GM23248 (cell line): ENCODE results near the gene BHLHE23. TPM values are rescaled to one million over a fixed set of nuclear protein-coding genes. Genes with fewer than 3 reads are reported as not detected.

ENCODE experiments used
- DNase-seq: peaks from one replicate; pipeline ENCODE4 v3.0.0-alpha.2; 2015
- H2AFZ ChIP-seq: fragments of 200-600 bp; sonication (generic); 2 replicates; pipeline ENCODE4 v1.6.1; 2016; ENCODE audit warnings: antibody characterized with exemption
- H3F3A ChIP-seq: fragments of 200-600 bp; sonication (generic); 2 replicates; pipeline ENCODE4 v1.6.1; 2016; ENCODE audit warnings: mild to moderate bottlenecking, antibody characterized with exemption, mixed run types; ENCODE audit not compliant: insufficient read depth
- H3K27ac ChIP-seq: fragments of 200-600 bp; sonication (generic); 2 replicates; pipeline ENCODE4 v1.5.1; 2016; ENCODE audit warnings: mild to moderate bottlenecking
- H3K27me3 ChIP-seq: fragments of 200-600 bp; sonication (generic); replicated peaks from 2 replicates; pipeline ENCODE4 v1.6.1; 2016; ENCODE audit warnings: mild to moderate bottlenecking; ENCODE audit not compliant: insufficient read depth
- H3K36me3 ChIP-seq: fragments of 200-600 bp; sonication (generic); 2 replicates; pipeline ENCODE4 v1.6.1; 2016; ENCODE audit warnings: low read depth, mild to moderate bottlenecking
- H3K4me1 ChIP-seq: fragments of 200-600 bp; sonication (generic); 2 replicates; pipeline ENCODE4 v1.6.1; 2016; ENCODE audit warnings: mild to moderate bottlenecking; ENCODE audit not compliant: insufficient read depth
- H3K4me2 ChIP-seq: fragments of 200-600 bp; sonication (generic); one replicate; pipeline ENCODE4 v1.6.1; 2016; ENCODE audit warnings: mild to moderate bottlenecking; ENCODE audit not compliant: unreplicated experiment
- H3K4me3 ChIP-seq: fragments of 200-600 bp; sonication (generic); 2 replicates; pipeline ENCODE4 v1.5.1; 2016; ENCODE audit warnings: mild to moderate bottlenecking
- H3K79me2 ChIP-seq: fragments of 200-600 bp; sonication (generic); 2 replicates; pipeline ENCODE4 v1.6.1; 2016; ENCODE audit warnings: mild to moderate bottlenecking; ENCODE audit not compliant: insufficient read depth
- H3K9ac ChIP-seq: fragments of 200-600 bp; sonication (generic); 2 replicates; pipeline ENCODE4 v1.6.1; 2016; ENCODE audit warnings: mild to moderate bottlenecking
- H3K9me2 ChIP-seq: fragments of 200-600 bp; sonication (generic); 2 replicates; pipeline ENCODE4 v1.6.1; 2016; ENCODE audit warnings: mixed run types, mild to moderate bottlenecking, moderate library complexity; ENCODE audit not compliant: insufficient read depth
- H3K9me3 ChIP-seq: fragments of 200-600 bp; sonication (generic); one replicate; pipeline ENCODE4 v1.6.1; 2017; ENCODE audit warnings: low read depth
- H4K20me1 ChIP-seq: fragments of 200-600 bp; sonication (generic); 2 replicates; pipeline ENCODE4 v1.6.0; 2016; ENCODE audit not compliant: insufficient read depth
- EZH2 ChIP-seq: fragments of 200-600 bp; sonication (generic); IDR thresholded peaks from 2 replicates; pipeline ENCODE4 v1.6.1; 2018; ENCODE audit warnings: antibody characterized with exemption, mild to moderate bottlenecking; ENCODE audit not compliant: insufficient read depth, poor library complexity, severe bottlenecking
- EZH2phosphoT487 ChIP-seq: fragments of 200-600 bp; sonication (generic); IDR thresholded peaks from 2 replicates; pipeline ENCODE4 v1.6.1; 2018; ENCODE audit warnings: antibody characterized with exemption, moderate library complexity, mild to moderate bottlenecking, low read depth; ENCODE audit not compliant: insufficient read depth
- WGBS, 2 experiments: methylation state at CpG; one replicate each; pipeline ENCODE4 v1.1.6; 2015 to 2017; ENCODE audit warnings: low lambda C conversion rate in 2 of 2, low coverage in 1 of 2; ENCODE audit errors: missing lambda C conversion rate in 2 of 2; 5-methylcytosine and 5-hydroxymethylcytosine counted together
- in situ Hi-C: fragments of 300-500 bp; cut with MboI; formaldehyde crosslinking; loops from 2 replicates; pipeline ENCODE4 v1.15.0; 2020
- polyA plus RNA-seq: library from polyadenylated mRNA; unstranded; fragments of >200 nt; fragmentation: Nextera tagmentation; extraction: Ambion mirVana; gene quantifications from 2 replicates; pipeline ENCODE4 v1.2.1, GENCODE V29; 2016
- total RNA-seq: library from RNA; depleted of rRNA; stranded (reverse); fragments of >200 nt; shearing (Covaris generic); gene quantifications from 2 replicates; pipeline ENCODE4 v1.2.3, GENCODE V29; 2014

The BHLHE23 gene
- total and polyA plus RNA-seq, 2 experiments from 2014 or later = not detected

- in situ Hi-C loops = no loop called here
- H3K36me3 ChIP-seq = no peaks in the 10 kb centered on the region
- H3K9me3 ChIP-seq = no peaks in the 10 kb centered on the region
- peaks cover 29% of the 10 kb centered on the region for H3K27me3 ChIP-seq
- H4K20me1 ChIP-seq = no peaks in the 10 kb centered on the region; the same call in 1 of the 2 replicates
- H3K4me1 ChIP-seq = no peaks in the 10 kb centered on the region
- no peaks in the 10 kb centered on the region for H3K79me2 ChIP-seq
- no peak overlapping the region for H3K4me2 ChIP-seq
- H3K9ac ChIP-seq = no peak overlapping the region
- H3K9me2 ChIP-seq = no peaks in the 10 kb centered on the region
- WGBS, 2 experiments = 56 to 59% methylated on average over 21 of the region's 21 CpGs
- no peak overlapping the region for H2AFZ ChIP-seq
- no peak overlapping the region for H3K4me3 ChIP-seq
- no peak for DNase-seq
- no peak for TF ChIP-seq EZH2phosphoT487
- no peak for TF ChIP-seq EZH2
- H3K27ac ChIP-seq = no peak overlapping the region
- H3F3A ChIP-seq = peaks cover 10% of the 10 kb centered on the region
Observed at GRCh38 chr20:63053432-63054102, 46.8 kb upstream of the BHLHE23 start.

- DNase-seq = peak; percentile 8
- no peak overlapping the region for H3K4me2 ChIP-seq
- H3K27me3 ChIP-seq = peaks cover 27% of the 10 kb centered on the region
- no peaks in the 10 kb centered on the region; the same call in 1 of the 2 replicates for H4K20me1 ChIP-seq
- no peaks in the 10 kb centered on the region for H3K4me1 ChIP-seq
- H3K27ac ChIP-seq = no peak overlapping the region
- in situ Hi-C loops = no loop called here
- H3K9ac ChIP-seq = no peak overlapping the region
- no peak overlapping the region for H3K4me3 ChIP-seq
- TF ChIP-seq EZH2phosphoT487 = no peak
- no peak for TF ChIP-seq EZH2
- H3K36me3 ChIP-seq = no peaks in the 10 kb centered on the region
- H3K79me2 ChIP-seq = no peaks in the 10 kb centered on the region
- no peaks in the 10 kb centered on the region for H3K9me2 ChIP-seq
- H3F3A ChIP-seq = peaks cover 10% of the 10 kb centered on the region
- no peaks in the 10 kb centered on the region for H3K9me3 ChIP-seq
- no peak overlapping the region for H2AFZ ChIP-seq
- WGBS, 2 experiments = 14% methylated on average over 17 to 20 of the region's 20 CpGs
Observed at GRCh38 chr20:63052571-63053431, 46.0 kb upstream of the BHLHE23 start.

DNA sequence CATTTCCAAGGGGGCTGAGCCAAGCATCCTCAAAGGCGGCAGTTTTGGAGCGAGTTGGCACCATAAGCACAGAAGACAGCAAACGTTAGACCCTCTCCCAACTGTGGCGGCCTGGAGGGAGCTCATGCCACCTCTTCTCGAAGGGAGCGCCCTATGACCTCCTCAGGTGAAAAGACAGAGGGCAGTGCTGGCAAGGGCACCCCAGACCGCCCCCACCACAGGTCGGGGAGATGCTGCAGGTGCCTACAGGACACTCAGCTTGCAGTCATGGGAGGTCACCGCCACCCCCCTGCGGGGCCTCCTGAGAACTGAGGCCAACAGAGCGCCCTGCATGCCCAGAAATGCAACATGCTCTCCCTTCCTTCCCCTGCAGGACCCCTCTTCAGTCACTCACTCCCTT, 45.1 kb upstream of the BHLHE23 start:
- no peak for TF ChIP-seq EZH2
- no peak for TF ChIP-seq EZH2phosphoT487
- Histone ChIP-seq H3K27me3 (peaks cover 18% of the 10 kb centered on the region), H3K4me3 (no peak overlapping the region), H4K20me1 (no peaks in the 10 kb centered on the region), H3K27ac (no peak overlapping the region), H2AFZ (no peak overlapping the region), H3F3A (peaks cover under 1% of the 10 kb centered on the region; the same call in 1 of the 2 replicates), H3K79me2 (no peaks in the 10 kb centered on the region), H3K9me2 (no peaks in the 10 kb centered on the region), H3K9ac (no peak overlapping the region), H3K36me3 (no peaks in the 10 kb centered on the region), H3K9me3 (no peaks in the 10 kb centered on the region), H3K4me1 (no peaks in the 10 kb centered on the region), H3K4me2 (no peak overlapping the region)
- in situ Hi-C loops = no loop called here
- no peak for DNase-seq
- 50 to 51% methylated on average over 11 of the region's 11 CpGs for WGBS, 2 experiments

DNA sequence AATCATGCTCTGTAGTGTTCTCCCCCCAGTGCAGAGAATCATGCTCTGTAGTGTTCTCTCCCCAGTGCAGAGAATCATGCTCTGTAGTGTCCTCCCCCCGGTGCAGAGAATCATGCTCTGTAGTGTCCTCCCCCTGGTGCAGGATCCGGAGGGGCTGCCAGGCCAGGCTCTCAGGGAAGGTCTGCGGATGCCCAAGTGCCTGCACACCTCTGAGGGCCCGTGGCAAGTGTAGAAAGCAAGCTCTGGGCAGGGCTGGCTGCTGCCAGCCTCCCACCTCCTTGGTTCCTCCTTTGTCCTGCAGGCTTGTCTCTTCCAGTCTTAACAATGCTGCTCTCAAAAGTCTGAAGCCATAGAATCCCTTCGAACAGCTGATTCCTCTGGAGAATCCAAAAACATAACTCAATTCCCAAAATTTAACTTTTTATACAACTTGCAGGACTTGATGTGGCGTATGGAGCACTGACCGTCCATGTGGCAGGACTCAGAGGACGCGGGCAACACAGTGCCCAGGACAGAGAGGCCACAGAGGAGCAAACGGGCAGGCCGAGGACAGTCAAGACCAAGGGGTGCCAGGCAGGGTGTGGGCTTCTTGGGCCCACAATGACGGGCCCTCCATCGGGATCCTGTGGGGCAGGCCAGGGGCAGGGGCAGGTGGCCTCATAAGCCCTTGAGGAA, 44.6 kb upstream of the BHLHE23 start:
- H3K4me1 ChIP-seq = no peaks in the 10 kb centered on the region
- DNase-seq = no peak
- peaks cover 20% of the 10 kb centered on the region for H3K27me3 ChIP-seq
- H3K9ac ChIP-seq = no peak overlapping the region
- no peaks in the 10 kb centered on the region for H4K20me1 ChIP-seq
- H3K4me3 ChIP-seq = no peak overlapping the region
- no peaks in the 10 kb centered on the region for H3K9me3 ChIP-seq
- TF ChIP-seq EZH2phosphoT487 (no peak), EZH2 (no peak)
- 42 to 48% methylated on average over 13 of the region's 13 CpGs for WGBS, 2 experiments
- H3K9me2 ChIP-seq = no peaks in the 10 kb centered on the region
- H3K27ac ChIP-seq = no peak overlapping the region
- H3K36me3 ChIP-seq = no peaks in the 10 kb centered on the region
- H2AFZ ChIP-seq = no peak overlapping the region
- in situ Hi-C loops = no loop called here
- no peak overlapping the region for H3K4me2 ChIP-seq
- H3F3A ChIP-seq = no peaks in the 10 kb centered on the region
- H3K79me2 ChIP-seq = no peaks in the 10 kb centered on the region
